CD14-positive monocyte (primary cell): ENCODE measurements around the gene RNF175. TPM values are rescaled to one million over a fixed set of nuclear protein-coding genes. Genes with fewer than 3 reads are reported as not detected.

ENCODE experiments used
- DNase-seq, 3 donors: peaks; one replicate each; pipeline ENCODE4 v3.0.0-alpha.2; 2011 to 2022
- H2AFZ ChIP-seq: 2 replicates; pipeline ENCODE4 v1.6.0; 2012; ENCODE audit warnings: mild to moderate bottlenecking, low read depth, low read length, inconsistent platforms; ENCODE audit not compliant: insufficient read depth, poor library complexity, severe bottlenecking
- H3K27ac ChIP-seq, 2 donors: 1 replicate in 1 of 2; 2 replicates in 1 of 2; pipeline ENCODE4 v1.5.1; 2012 to 2013; ENCODE audit warnings: low read length in 2 of 2, control low read depth in 1 of 2, inconsistent platforms in 1 of 2, low read depth in 1 of 2, mild to moderate bottlenecking in 1 of 2
- H3K27me3 ChIP-seq, 2 donors: one replicate each; pipeline versions ENCODE4 v1.6.0 to v1.6.1; 2011 to 2013; ENCODE audit warnings: low read length in 2 of 2; ENCODE audit not compliant: control insufficient read depth in 2 of 2, insufficient read depth in 2 of 2
- H3K36me3 ChIP-seq, 2 donors: replicated peaks in 1 of 2; 1 replicate in 1 of 2; 2 replicates in 1 of 2; pipeline versions ENCODE4 v1.5.1 to v1.6.1; 2012 to 2013; ENCODE audit warnings: low read length in 2 of 2, control low read depth in 1 of 2, inconsistent platforms in 1 of 2, mild to moderate bottlenecking in 1 of 2; ENCODE audit not compliant: insufficient read depth in 2 of 2, control insufficient read depth in 1 of 2
- H3K4me1 ChIP-seq, 2 donors: 1 replicate in 1 of 2; 2 replicates in 1 of 2; pipeline versions ENCODE4 v1.5.1 to v1.6.1; 2012 to 2013; ENCODE audit warnings: low read length in 2 of 2, control low read depth in 1 of 2, inconsistent platforms in 1 of 2, mild to moderate bottlenecking in 1 of 2, moderate library complexity in 1 of 2; ENCODE audit not compliant: insufficient read depth in 2 of 2, control insufficient read depth in 1 of 2
- H3K4me2 ChIP-seq: replicated peaks from 2 replicates; pipeline ENCODE3; 2012; ENCODE audit warnings: low read length, moderate library complexity, mild to moderate bottlenecking; ENCODE audit not compliant: poor library complexity, severe bottlenecking; ENCODE audit errors: extremely low read depth
- H3K4me3 ChIP-seq, 3 experiments: fragments of 200-600 bp in 1 of 3; sonication (generic) in 1 of 3; replicated peaks in 1 of 3; 1 replicate in 2 of 3; 2 replicates in 1 of 3; pipeline ENCODE4 v1.5.1; 2011 to 2013; ENCODE audit warnings: low read length in 3 of 3, mild to moderate bottlenecking in 3 of 3, control low read depth in 2 of 3, low read depth in 2 of 3, inconsistent platforms in 1 of 3, moderate library complexity in 1 of 3
- H3K79me2 ChIP-seq: 2 replicates; pipeline ENCODE4 v1.6.0; 2012; ENCODE audit warnings: mild to moderate bottlenecking, control low read depth, inconsistent platforms, low read length, moderate library complexity; ENCODE audit not compliant: insufficient read depth
- H3K9ac ChIP-seq: 2 replicates; pipeline ENCODE4 v1.6.0; 2017; ENCODE audit warnings: low read length, mild to moderate bottlenecking; ENCODE audit not compliant: insufficient read depth, poor library complexity, severe bottlenecking
- H3K9me3 ChIP-seq, 2 donors: replicated peaks in 1 of 2; 1 replicate in 1 of 2; 2 replicates in 1 of 2; pipeline versions ENCODE4 v1.5.1 to v1.6.1; 2012 to 2013; ENCODE audit warnings: low read length in 2 of 2, control low read depth in 1 of 2; ENCODE audit not compliant: control insufficient read depth in 1 of 2, insufficient read depth in 1 of 2
- H4K20me1 ChIP-seq: 2 replicates; pipeline ENCODE4 v1.6.0; 2012; ENCODE audit warnings: mild to moderate bottlenecking, low read length, control low read depth, moderate library complexity; ENCODE audit not compliant: insufficient read depth
- H3K27ac Mint-ChIP-seq, 7 donors: one replicate each; pipeline ENCODE4 v1.8.0; 2020; ENCODE audit warnings: mild to moderate bottlenecking in 7 of 7, mixed read lengths in 7 of 7, moderate library complexity in 6 of 7, inconsistent platforms in 2 of 7
- H3K27me3 Mint-ChIP-seq, 3 donors: one replicate each; pipeline ENCODE4 v1.8.0; 2021 to 2022; ENCODE audit warnings: low read depth in 3 of 3, mild to moderate bottlenecking in 3 of 3, mixed read lengths in 3 of 3, moderate library complexity in 3 of 3, inconsistent platforms in 1 of 3
- H3K36me3 Mint-ChIP-seq, 2 donors: one replicate each; pipeline ENCODE4 v1.8.0; 2020; ENCODE audit warnings: mixed read lengths in 2 of 2, inconsistent platforms in 1 of 2, mild to moderate bottlenecking in 1 of 2
- H3K4me1 Mint-ChIP-seq: one replicate; pipeline ENCODE4 v1.8.0; 2020; ENCODE audit warnings: mild to moderate bottlenecking, mixed read lengths
- H3K4me3 Mint-ChIP-seq, 2 donors: one replicate each; pipeline ENCODE4 v1.8.0; 2020; ENCODE audit warnings: mild to moderate bottlenecking in 2 of 2, mixed read lengths in 2 of 2, moderate library complexity in 1 of 2
- H3K9me3 Mint-ChIP-seq, 7 donors: one replicate each; pipeline ENCODE4 v1.8.0; 2020 to 2022; ENCODE audit warnings: mixed read lengths in 7 of 7, mild to moderate bottlenecking in 6 of 7, moderate library complexity in 6 of 7, inconsistent platforms in 2 of 7
- WGBS: methylation state at CpG from one replicate; pipeline ENCODE4 v1.1.5; 2013; ENCODE audit warnings: missing lambda C conversion rate; ENCODE audit not compliant: insufficient coverage; 5-methylcytosine and 5-hydroxymethylcytosine counted together
- intact Hi-C, 2 donors: fragments of 100-400 bp; cut with micrococcal nuclease; formaldehyde crosslinking; loops; one replicate each; pipeline versions ENCODE4 v1.15.0 to v1.15.1; 2023
- polyA plus RNA-seq, 3 donors: library from polyadenylated mRNA; depleted of rRNA in 1 of 3; unstranded in 2 of 3; stranded (reverse) in 1 of 3; fragments of 300-500 nt in 2 of 3; fragments of >200 nt in 1 of 3; fragmentation: Illumina TruSeq in 2 of 3; gene quantifications; 1 replicate in 2 of 3; 2 replicates in 1 of 3; pipeline ENCODE4 v1.2.3, GENCODE V29; 2012 to 2021
- TF ChIP-seq, protein P1 (sequence below): fragments of 200-600 bp; IDR thresholded peaks from one replicate; pipeline ENCODE4 v1.8.0; 2022; ENCODE audit warnings: antibody characterized with exemption, mild to moderate bottlenecking

The RNF175 gene
- polyA plus RNA-seq, 3 donors, result 0.36 to 0.91 (median 0.55) TPM

- Histone ChIP-seq H3K4me1 (peaks cover 62 to 72% of the 10 kb centered on the region in 2 donors), H3K9me3 (peaks cover 5 to 13% of the 10 kb centered on the region in 2 donors), H3K4me2 (peak overlapping the region; percentile 44), H3K4me3 (peak overlapping the region in 1 of 3 experiments; percentile 38), H2AFZ (no peak overlapping the region), H3K27ac (peak overlapping the region; percentile 82 to 94), H3K9ac (peak overlapping the region; percentile 30), H3K79me2 (peaks cover 40% of the 10 kb centered on the region), H3K36me3 (no peaks in the 10 kb centered on the region), H4K20me1 (no peaks in the 10 kb centered on the region), H3K27me3 (no peaks in the 10 kb centered on the region)
- peak overlapping the region in 1 of 2 donors; percentile 62 for H3K4me3 Mint-ChIP-seq
- no CpG with 5 or more reads among the region's 6 CpGs for WGBS
- DNase-seq, result peak; percentile 94 to 95 (median 95)
- H3K4me1 Mint-ChIP-seq, result peaks cover 76% of the 10 kb centered on the region
- peaks cover 27 to 43% of the 10 kb centered on the region in 2 donors for H3K36me3 Mint-ChIP-seq
- H3K27me3 Mint-ChIP-seq, result peaks cover 0 to 5% (median 1%) of the 10 kb centered on the region in 3 donors
- TF ChIP-seq, protein P1, sequence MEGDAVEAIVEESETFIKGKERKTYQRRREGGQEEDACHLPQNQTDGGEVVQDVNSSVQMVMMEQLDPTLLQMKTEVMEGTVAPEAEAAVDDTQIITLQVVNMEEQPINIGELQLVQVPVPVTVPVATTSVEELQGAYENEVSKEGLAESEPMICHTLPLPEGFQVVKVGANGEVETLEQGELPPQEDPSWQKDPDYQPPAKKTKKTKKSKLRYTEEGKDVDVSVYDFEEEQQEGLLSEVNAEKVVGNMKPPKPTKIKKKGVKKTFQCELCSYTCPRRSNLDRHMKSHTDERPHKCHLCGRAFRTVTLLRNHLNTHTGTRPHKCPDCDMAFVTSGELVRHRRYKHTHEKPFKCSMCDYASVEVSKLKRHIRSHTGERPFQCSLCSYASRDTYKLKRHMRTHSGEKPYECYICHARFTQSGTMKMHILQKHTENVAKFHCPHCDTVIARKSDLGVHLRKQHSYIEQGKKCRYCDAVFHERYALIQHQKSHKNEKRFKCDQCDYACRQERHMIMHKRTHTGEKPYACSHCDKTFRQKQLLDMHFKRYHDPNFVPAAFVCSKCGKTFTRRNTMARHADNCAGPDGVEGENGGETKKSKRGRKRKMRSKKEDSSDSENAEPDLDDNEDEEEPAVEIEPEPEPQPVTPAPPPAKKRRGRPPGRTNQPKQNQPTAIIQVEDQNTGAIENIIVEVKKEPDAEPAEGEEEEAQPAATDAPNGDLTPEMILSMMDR, result no peak
- intact Hi-C loops, result no loop called here
- H3K27ac Mint-ChIP-seq, result peak overlapping the region; percentile 94 to 99 (median 96)
- H3K9me3 Mint-ChIP-seq, result peaks cover 13 to 29% (median 25%) of the 10 kb centered on the region in 7 donors
These were observed 98.5 kb downstream of the RNF175 start for GRCh38 chr4:153661215-153661822.

Other genes with a start within 250 kb of the RNF175 start
- 100 to 1,000 TPM; 133 to 187 (median 162) TPM for gene TLR2, start 75.7 kb downstream of the RNF175 start, polyA plus RNA-seq
- gene SFRP2, start 29.1 kb upstream of the RNF175 start, polyA plus RNA-seq, result not detected